Tibial nerve (tissue), 4 donors: ENCODE results near the gene HNRNPR. TPM values are rescaled to one million over a fixed set of nuclear protein-coding genes. Genes with fewer than 3 reads are reported as not detected.

Source experiments
- DNase-seq, 2 donors: peaks; one replicate each; pipeline ENCODE4 v3.0.0-alpha.2; 2019; ENCODE audit warnings: low spot score in 2 of 2
- H3K27ac ChIP-seq, 4 donors: fragments of 200-600 bp; sonication (generic) in 3 of 4; one replicate each; pipeline ENCODE4 v1.5.1; 2017 to 2019; ENCODE audit warnings: mild to moderate bottlenecking in 1 of 4
- H3K27me3 ChIP-seq, 2 donors: fragments of 200-600 bp; sonication (generic) in 1 of 2; one replicate each; pipeline versions ENCODE4 v1.5.1 to v1.6.0; 2017 to 2019
- H3K36me3 ChIP-seq, 3 donors: fragments of 200-600 bp; sonication (generic); one replicate each; pipeline ENCODE4 v1.5.1; 2018 to 2019
- H3K4me1 ChIP-seq, 4 donors: fragments of 200-600 bp; sonication (generic) in 3 of 4; one replicate each; pipeline ENCODE4 v1.5.1; 2017 to 2019
- H3K4me3 ChIP-seq, 4 donors: fragments of 200-600 bp; sonication (generic) in 3 of 4; one replicate each; pipeline ENCODE4 v1.5.1; 2017 to 2019; ENCODE audit warnings: mild to moderate bottlenecking in 1 of 4, moderate library complexity in 1 of 4
- H3K9me3 ChIP-seq, 4 donors: fragments of 200-600 bp; sonication (generic) in 3 of 4; one replicate each; pipeline ENCODE4 v1.5.1; 2017 to 2019
- EP300 ChIP-seq, 2 donors: sonication (generic); formaldehyde crosslinking; IDR thresholded peaks; one replicate each; pipeline ENCODE4 v1.6.1; 2017; ENCODE audit warnings: antibody characterized with exemption in 2 of 2, mild to moderate bottlenecking in 1 of 2
- POLR2A ChIP-seq, 2 donors: fragments of 450-650 bp; IDR thresholded peaks; one replicate each; pipeline ENCODE4 v1.6.1; 2017; ENCODE audit warnings: antibody characterized with exemption in 2 of 2, mild to moderate bottlenecking in 2 of 2, moderate library complexity in 2 of 2
- WGBS, 2 donors: methylation state at CpG; one replicate each; pipeline ENCODE4 v1.1.5; 2018; 5-methylcytosine and 5-hydroxymethylcytosine counted together
- total RNA-seq, 4 donors: library from RNA; depleted of rRNA; stranded (reverse); fragments of >200 nt; gene quantifications; one replicate each; pipeline ENCODE4 v1.1.0, GENCODE V29; 2016
- TF ChIP-seq, protein P1 (sequence below), 5 experiments: fragments of 200-600 bp in 3 of 5; fragments of 450-650 bp in 2 of 5; sonication (generic) in 3 of 5; IDR thresholded peaks; one replicate each; pipeline ENCODE4 v1.5.1; 2016 to 2019; ENCODE audit warnings: antibody characterized with exemption in 5 of 5, mild to moderate bottlenecking in 3 of 5, moderate library complexity in 2 of 5

The HNRNPR gene
- total RNA-seq, 4 donors from 2014 or later = 63.6 to 79.8 (median 74.1) TPM

DNA sequence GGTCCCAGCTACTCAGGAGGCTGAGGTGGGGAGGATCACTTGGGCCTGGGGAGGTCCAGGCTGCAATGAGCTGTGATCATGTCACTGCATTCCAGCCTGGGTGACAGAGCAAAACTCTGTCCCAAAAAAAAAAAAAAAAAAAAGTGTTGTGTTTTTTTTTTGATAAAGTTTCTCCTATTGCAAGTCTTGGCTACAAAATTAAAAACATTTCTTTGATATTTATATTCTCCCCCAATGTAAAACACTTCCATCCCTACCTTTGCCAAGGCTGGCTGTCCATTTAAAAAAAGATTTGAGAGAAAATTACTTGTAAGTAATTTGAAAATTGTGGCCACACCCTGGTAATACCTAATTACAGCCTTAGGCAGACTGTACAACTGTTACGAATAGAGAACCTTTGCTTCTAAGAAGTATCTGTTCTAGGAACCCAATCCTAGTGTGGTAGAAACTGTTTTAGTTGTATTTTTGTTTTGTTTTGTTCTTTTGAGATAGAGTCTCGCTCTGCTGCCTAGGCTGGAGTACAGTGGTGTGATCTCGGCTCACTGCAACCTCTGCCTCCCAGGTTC is 14.3 kb upstream of the HNRNPR start:
- Histone ChIP-seq H3K36me3 (peaks cover 19 to 56% (median 27%) of the 10 kb centered on the region in 3 donors), H3K27me3 (no peaks in the 10 kb centered on the region), H3K4me3 (no peak overlapping the region), H3K4me1 (peaks cover 0 to 17% (median 0%) of the 10 kb centered on the region in 4 donors), H3K27ac (no peak overlapping the region), H3K9me3 (peaks cover 11 to 50% (median 34%) of the 10 kb centered on the region in 4 donors)
- DNase-seq = no peak
- 93 to 94% methylated on average over 3 of the region's 3 CpGs for WGBS, 2 donors
- no peak for TF ChIP-seq EP300 (IDR thresholded peaks at IDR 0.05)
- no peak for TF ChIP-seq POLR2A (IDR thresholded peaks at IDR 0.05)
- TF ChIP-seq, protein P1, sequence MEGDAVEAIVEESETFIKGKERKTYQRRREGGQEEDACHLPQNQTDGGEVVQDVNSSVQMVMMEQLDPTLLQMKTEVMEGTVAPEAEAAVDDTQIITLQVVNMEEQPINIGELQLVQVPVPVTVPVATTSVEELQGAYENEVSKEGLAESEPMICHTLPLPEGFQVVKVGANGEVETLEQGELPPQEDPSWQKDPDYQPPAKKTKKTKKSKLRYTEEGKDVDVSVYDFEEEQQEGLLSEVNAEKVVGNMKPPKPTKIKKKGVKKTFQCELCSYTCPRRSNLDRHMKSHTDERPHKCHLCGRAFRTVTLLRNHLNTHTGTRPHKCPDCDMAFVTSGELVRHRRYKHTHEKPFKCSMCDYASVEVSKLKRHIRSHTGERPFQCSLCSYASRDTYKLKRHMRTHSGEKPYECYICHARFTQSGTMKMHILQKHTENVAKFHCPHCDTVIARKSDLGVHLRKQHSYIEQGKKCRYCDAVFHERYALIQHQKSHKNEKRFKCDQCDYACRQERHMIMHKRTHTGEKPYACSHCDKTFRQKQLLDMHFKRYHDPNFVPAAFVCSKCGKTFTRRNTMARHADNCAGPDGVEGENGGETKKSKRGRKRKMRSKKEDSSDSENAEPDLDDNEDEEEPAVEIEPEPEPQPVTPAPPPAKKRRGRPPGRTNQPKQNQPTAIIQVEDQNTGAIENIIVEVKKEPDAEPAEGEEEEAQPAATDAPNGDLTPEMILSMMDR (IDR thresholded peaks at IDR 0.05) = no peak

DNA sequence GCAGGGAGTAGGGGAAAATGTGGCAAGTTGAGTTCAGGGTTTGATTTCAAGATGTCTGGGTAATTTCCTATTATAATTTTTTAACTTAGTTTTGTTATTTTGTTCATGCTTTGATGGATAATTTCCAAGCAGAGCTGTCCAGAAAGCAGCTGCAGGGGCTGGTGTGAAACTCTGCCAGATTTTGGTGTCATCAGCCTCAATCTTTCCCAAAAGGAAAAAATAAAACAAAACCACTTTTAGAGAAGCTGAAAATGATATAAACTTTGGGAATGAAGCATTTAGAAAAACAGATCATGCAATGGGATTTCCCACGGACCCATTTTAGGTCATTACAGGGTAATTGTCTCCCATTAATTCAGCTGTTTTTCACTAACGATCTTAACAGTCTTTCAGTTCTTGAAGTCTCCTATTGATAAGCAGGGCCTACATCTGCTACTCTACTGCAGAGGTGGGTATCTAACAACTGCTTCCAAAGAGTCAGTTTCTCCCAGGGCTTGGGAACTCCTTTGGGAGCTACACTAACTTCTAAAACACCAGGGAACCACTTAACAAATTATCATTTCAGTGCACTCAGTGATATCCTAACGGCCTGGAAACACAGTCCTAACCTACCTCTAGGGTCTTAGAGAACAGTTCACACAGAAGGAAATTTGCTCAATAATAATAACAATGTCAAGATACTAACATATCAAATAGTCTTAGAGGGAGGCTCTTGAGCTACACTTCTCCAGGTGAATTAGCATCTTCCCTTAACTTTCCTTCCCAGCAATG is 13.2 kb upstream of the HNRNPR start:
- Histone ChIP-seq H3K27ac (peak overlapping the region in 2 of 4 donors; percentile 13 to 45), H3K4me1 (peaks cover 0 to 17% (median 0%) of the 10 kb centered on the region in 4 donors), H3K9me3 (peaks cover 5 to 40% (median 26%) of the 10 kb centered on the region in 4 donors), H3K36me3 (peaks cover 11 to 45% (median 17%) of the 10 kb centered on the region in 3 donors), H3K4me3 (no peak overlapping the region), H3K27me3 (no peaks in the 10 kb centered on the region)
- no peak for DNase-seq
- WGBS, 2 donors = 20 to 31% methylated on average over 3 of the region's 3 CpGs
- TF ChIP-seq, protein P1 (IDR thresholded peaks at IDR 0.05) = no peak
- TF ChIP-seq POLR2A (IDR thresholded peaks at IDR 0.05) (no peak), EP300 (IDR thresholded peaks at IDR 0.05) (no peak)

DNA sequence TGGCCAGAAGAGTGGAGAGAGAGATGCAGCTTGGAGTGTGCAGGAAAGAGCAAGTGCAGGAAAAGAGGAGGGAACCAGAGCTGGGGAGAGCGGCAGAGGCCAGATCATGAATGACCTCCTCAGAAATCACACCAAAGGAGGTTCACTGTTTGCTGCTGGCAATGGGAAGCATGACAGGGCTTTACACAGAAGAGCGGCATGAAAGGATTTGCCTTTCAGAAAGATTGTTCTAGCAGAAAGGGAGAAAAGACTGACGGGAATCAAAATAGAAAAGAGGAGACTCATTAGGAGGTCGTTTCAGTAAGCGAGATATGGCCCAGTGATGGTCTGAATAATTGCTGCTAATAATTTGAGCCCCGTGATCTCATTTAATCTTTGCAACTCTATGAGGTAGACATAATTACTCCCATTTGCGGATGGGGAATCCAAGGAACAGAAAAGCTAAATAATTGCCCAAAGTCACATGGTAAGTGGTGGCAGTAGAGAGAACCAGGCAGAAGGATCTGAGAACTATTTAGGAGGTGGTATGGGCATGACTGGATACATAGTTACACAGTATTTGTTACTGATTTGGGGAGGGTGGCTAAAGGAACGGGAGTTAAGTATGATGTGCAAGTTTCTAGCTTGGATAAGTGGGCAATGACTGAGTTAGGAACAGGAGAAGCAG is 12.5 kb upstream of the HNRNPR start:
- H3K36me3 ChIP-seq = peaks cover 6 to 38% (median 10%) of the 10 kb centered on the region in 3 donors
- H3K4me1 ChIP-seq = peaks cover 0 to 17% (median 0%) of the 10 kb centered on the region in 4 donors
- WGBS, 2 donors = 49 to 55% methylated on average over 8 of the region's 8 CpGs
- H3K4me3 ChIP-seq = no peak overlapping the region
- H3K27ac ChIP-seq = peak overlapping the region in 2 of 4 donors; percentile 13 to 45
- H3K9me3 ChIP-seq = peaks cover 4 to 33% (median 19%) of the 10 kb centered on the region in 4 donors
- TF ChIP-seq POLR2A (IDR thresholded peaks at IDR 0.05) (no peak), EP300 (IDR thresholded peaks at IDR 0.05) (no peak)
- TF ChIP-seq, protein P1 (IDR thresholded peaks at IDR 0.05) = no peak
- no peaks in the 10 kb centered on the region for H3K27me3 ChIP-seq
- DNase-seq = no peak

DNA sequence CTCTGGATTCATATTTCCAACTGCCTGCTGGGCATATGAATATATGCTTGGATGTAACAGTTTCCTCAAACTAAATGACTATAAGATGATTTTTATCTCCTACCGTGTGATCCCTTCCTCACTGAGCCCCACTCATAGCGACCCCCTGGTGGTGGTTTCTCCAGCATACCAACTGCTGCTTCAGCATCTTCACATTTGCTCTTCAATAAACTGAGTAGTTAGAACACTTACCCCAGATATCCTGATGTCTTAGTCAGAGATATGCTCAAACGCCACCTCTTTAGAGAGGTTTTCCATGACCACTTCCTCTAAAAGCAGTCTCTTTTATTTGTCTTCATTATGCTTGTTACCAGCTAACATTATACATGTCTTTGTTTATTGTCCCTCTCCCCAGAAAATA is 10.2 kb upstream of the HNRNPR start:
- Histone ChIP-seq H3K4me3 (no peak overlapping the region), H3K36me3 (peaks cover 0 to 14% (median 0%) of the 10 kb centered on the region in 3 donors), H3K9me3 (peaks cover 0 to 9% (median 1%) of the 10 kb centered on the region in 4 donors), H3K27me3 (no peaks in the 10 kb centered on the region), H3K27ac (no peak overlapping the region), H3K4me1 (peaks cover 0 to 17% (median 0%) of the 10 kb centered on the region in 4 donors)
- no peak for TF ChIP-seq POLR2A (IDR thresholded peaks at IDR 0.05)
- TF ChIP-seq, protein P1 (IDR thresholded peaks at IDR 0.05) = no peak
- TF ChIP-seq EP300 (IDR thresholded peaks at IDR 0.05) = no peak
- DNase-seq = no peak
- WGBS, 2 donors = 53 to 56% methylated on average over 3 of the region's 3 CpGs
